ENCODE measurements around the gene MOGAT1. TPM values are rescaled to one million over a fixed set of nuclear protein-coding genes. Genes with fewer than 3 reads are reported as not detected.

MOGAT1 gene
- total RNA-seq, 1 experiment from 2014 or later = not detected

- TF ChIP-seq CTCF (conservative IDR thresholded peaks at IDR 0.05; ENCODE audit: low read depth, low read length) (no peak), EZH2 (IDR thresholded peaks at IDR 0.05; ENCODE audit: borderline replicate concordance, low read depth, low read length, poor library complexity, severe bottlenecking) (no peak)
- no peak overlapping the region for H3K4me3 ChIP-seq (ENCODE audit: low read depth, low read length, poor library complexity, severe bottlenecking)
- BruUV-seq (replicated peaks) = no TSS peak
- H3K4me1 ChIP-seq (ENCODE audit: insufficient read depth, low read length, poor library complexity, severe bottlenecking) = no peaks in the 10 kb centered on the region
- DNase-seq (ENCODE audit: low spot score) = no peak
- POLR2A ChIA-PET (ENCODE audit: low non-redundant PET) = no interaction called here
- no peaks in the 10 kb centered on the region for H3K27me3 ChIP-seq (replicated peaks; ENCODE audit: insufficient read depth, low read depth, low read length, poor library complexity)
- intact Hi-C loops (cut with micrococcal nuclease; ENCODE audit: unreplicated experiment) = no loop called here
- CTCF ChIA-PET = no interaction called here
- H3K9me3 ChIP-seq (ENCODE audit: low read depth, low read length, poor library complexity, severe bottlenecking) = no peaks in the 10 kb centered on the region
- no peaks in the 10 kb centered on the region for H3K36me3 ChIP-seq (ENCODE audit: insufficient read depth, low read length, poor library complexity, severe bottlenecking)
- no peak overlapping the region for H3K27ac ChIP-seq (ENCODE audit: low read depth, low read length, poor library complexity, severe bottlenecking)
Observed at GRCh38 chr2:222733470-222733845, 62.0 kb downstream of the MOGAT1 start.

- H3K27me3 ChIP-seq (replicated peaks; ENCODE audit: insufficient read depth, low read depth, low read length, poor library complexity) = no peaks in the 10 kb centered on the region
- POLR2A ChIA-PET (ENCODE audit: low non-redundant PET) = no interaction called here
- intact Hi-C loops (cut with micrococcal nuclease; ENCODE audit: unreplicated experiment) = no loop called here
Observed at GRCh38 chr2:222733846-222734702, 62.6 kb downstream of the MOGAT1 start.

GRCh38 chr2:222734703-222735014 lies 63.2 kb downstream of the MOGAT1 start:
- DNase-seq (ENCODE audit: low spot score) = no peak
- no TSS peak for BruUV-seq (replicated peaks)
- Histone ChIP-seq H3K9me3 (ENCODE audit: low read depth, low read length, poor library complexity, severe bottlenecking) (no peaks in the 10 kb centered on the region), H3K36me3 (ENCODE audit: insufficient read depth, low read length, poor library complexity, severe bottlenecking) (no peaks in the 10 kb centered on the region), H3K27me3 (replicated peaks; ENCODE audit: insufficient read depth, low read depth, low read length, poor library complexity) (no peaks in the 10 kb centered on the region), H3K4me1 (ENCODE audit: insufficient read depth, low read length, poor library complexity, severe bottlenecking) (no peaks in the 10 kb centered on the region), H3K27ac (ENCODE audit: low read depth, low read length, poor library complexity, severe bottlenecking) (no peak overlapping the region), H3K4me3 (ENCODE audit: low read depth, low read length, poor library complexity, severe bottlenecking) (no peak overlapping the region)
- CTCF ChIA-PET = no interaction called here
- POLR2A ChIA-PET (ENCODE audit: low non-redundant PET) = no interaction called here
- intact Hi-C loops (cut with micrococcal nuclease; ENCODE audit: unreplicated experiment) = no loop called here
- no peak for TF ChIP-seq CTCF (conservative IDR thresholded peaks at IDR 0.05; ENCODE audit: low read depth, low read length)
- no peak for TF ChIP-seq EZH2 (IDR thresholded peaks at IDR 0.05; ENCODE audit: borderline replicate concordance, low read depth, low read length, poor library complexity, severe bottlenecking)

More at GRCh38 chr2:222733846-222734702, 62.6 kb downstream of the MOGAT1 start:
- no peaks in the 10 kb centered on the region for H3K9me3 ChIP-seq (ENCODE audit: low read depth, low read length, poor library complexity, severe bottlenecking)
- H3K36me3 ChIP-seq (ENCODE audit: insufficient read depth, low read length, poor library complexity, severe bottlenecking) = no peaks in the 10 kb centered on the region
- CTCF ChIA-PET = no interaction called here
- BruUV-seq (replicated peaks) = no TSS peak
- TF ChIP-seq CTCF (conservative IDR thresholded peaks at IDR 0.05; ENCODE audit: low read depth, low read length) = no peak
- no peak for TF ChIP-seq EZH2 (IDR thresholded peaks at IDR 0.05; ENCODE audit: borderline replicate concordance, low read depth, low read length, poor library complexity, severe bottlenecking)
- no peak overlapping the region for H3K27ac ChIP-seq (ENCODE audit: low read depth, low read length, poor library complexity, severe bottlenecking)
- no peak for DNase-seq (ENCODE audit: low spot score)
- H3K4me3 ChIP-seq (ENCODE audit: low read depth, low read length, poor library complexity, severe bottlenecking) = no peak overlapping the region
- no peaks in the 10 kb centered on the region for H3K4me1 ChIP-seq (ENCODE audit: insufficient read depth, low read length, poor library complexity, severe bottlenecking)

Data from A673 (cell line).